Measurements from ENCODE around the gene COLEC12. TPM values are rescaled to one million over a fixed set of nuclear protein-coding genes. Genes with fewer than 3 reads are reported as not detected.

COLEC12 gene
- total RNA-seq, 1 experiment from 2014 or later: 0.03 TPM

GRCh38 chr18:459814-460593 is 40.5 kb downstream of the COLEC12 start:
- ChIA-PET POLR2A (no interaction called here), CTCF (no interaction called here)
- H3K36me3 ChIP-seq (ENCODE audit: control insufficient read depth, insufficient read depth, low read length): no peaks in the 10 kb centered on the region
- intact Hi-C loops (cut with micrococcal nuclease; ENCODE audit: unreplicated experiment): no loop called here
- ATAC-seq: no peak
- in situ Hi-C loops (cut with HindIII; ENCODE audit: low pct_unique_long_range_greater_than_20kb, low sequenced_read_pairs): no loop called here
- H3K4me1 ChIP-seq (ENCODE audit: control insufficient read depth, insufficient read depth, low read length): no peaks in the 10 kb centered on the region
- H3K4me3 ChIP-seq (ENCODE audit: low read depth in 2 of 2, low read length in 2 of 2): no peak overlapping the region
- no peaks in the 10 kb centered on the region for H3K27me3 ChIP-seq (ENCODE audit: control insufficient read depth, insufficient read depth, low read length)
- TF ChIP-seq, protein P1, sequence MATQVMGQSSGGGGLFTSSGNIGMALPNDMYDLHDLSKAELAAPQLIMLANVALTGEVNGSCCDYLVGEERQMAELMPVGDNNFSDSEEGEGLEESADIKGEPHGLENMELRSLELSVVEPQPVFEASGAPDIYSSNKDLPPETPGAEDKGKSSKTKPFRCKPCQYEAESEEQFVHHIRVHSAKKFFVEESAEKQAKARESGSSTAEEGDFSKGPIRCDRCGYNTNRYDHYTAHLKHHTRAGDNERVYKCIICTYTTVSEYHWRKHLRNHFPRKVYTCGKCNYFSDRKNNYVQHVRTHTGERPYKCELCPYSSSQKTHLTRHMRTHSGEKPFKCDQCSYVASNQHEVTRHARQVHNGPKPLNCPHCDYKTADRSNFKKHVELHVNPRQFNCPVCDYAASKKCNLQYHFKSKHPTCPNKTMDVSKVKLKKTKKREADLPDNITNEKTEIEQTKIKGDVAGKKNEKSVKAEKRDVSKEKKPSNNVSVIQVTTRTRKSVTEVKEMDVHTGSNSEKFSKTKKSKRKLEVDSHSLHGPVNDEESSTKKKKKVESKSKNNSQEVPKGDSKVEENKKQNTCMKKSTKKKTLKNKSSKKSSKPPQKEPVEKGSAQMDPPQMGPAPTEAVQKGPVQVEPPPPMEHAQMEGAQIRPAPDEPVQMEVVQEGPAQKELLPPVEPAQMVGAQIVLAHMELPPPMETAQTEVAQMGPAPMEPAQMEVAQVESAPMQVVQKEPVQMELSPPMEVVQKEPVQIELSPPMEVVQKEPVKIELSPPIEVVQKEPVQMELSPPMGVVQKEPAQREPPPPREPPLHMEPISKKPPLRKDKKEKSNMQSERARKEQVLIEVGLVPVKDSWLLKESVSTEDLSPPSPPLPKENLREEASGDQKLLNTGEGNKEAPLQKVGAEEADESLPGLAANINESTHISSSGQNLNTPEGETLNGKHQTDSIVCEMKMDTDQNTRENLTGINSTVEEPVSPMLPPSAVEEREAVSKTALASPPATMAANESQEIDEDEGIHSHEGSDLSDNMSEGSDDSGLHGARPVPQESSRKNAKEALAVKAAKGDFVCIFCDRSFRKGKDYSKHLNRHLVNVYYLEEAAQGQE (IDR thresholded peaks at IDR 0.05; ENCODE audit: insufficient read depth in 1 of 2, low read depth in 2 of 2, low read length in 1 of 2): no peak
- TF ChIP-seq TCF7L2 (IDR thresholded peaks at IDR 0.05; ENCODE audit: low read depth, low read length) (no peak), SIN3A (IDR thresholded peaks at IDR 0.05; ENCODE audit: borderline replicate concordance, insufficient read depth, low read depth, low read length) (no peak), POLR2AphosphoS5 (IDR thresholded peaks at IDR 0.05; ENCODE audit: low read depth, low read length) (no peak)
- TF ChIP-seq, protein P2, sequence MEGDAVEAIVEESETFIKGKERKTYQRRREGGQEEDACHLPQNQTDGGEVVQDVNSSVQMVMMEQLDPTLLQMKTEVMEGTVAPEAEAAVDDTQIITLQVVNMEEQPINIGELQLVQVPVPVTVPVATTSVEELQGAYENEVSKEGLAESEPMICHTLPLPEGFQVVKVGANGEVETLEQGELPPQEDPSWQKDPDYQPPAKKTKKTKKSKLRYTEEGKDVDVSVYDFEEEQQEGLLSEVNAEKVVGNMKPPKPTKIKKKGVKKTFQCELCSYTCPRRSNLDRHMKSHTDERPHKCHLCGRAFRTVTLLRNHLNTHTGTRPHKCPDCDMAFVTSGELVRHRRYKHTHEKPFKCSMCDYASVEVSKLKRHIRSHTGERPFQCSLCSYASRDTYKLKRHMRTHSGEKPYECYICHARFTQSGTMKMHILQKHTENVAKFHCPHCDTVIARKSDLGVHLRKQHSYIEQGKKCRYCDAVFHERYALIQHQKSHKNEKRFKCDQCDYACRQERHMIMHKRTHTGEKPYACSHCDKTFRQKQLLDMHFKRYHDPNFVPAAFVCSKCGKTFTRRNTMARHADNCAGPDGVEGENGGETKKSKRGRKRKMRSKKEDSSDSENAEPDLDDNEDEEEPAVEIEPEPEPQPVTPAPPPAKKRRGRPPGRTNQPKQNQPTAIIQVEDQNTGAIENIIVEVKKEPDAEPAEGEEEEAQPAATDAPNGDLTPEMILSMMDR (IDR thresholded peaks at IDR 0.05): no peak
- no TSS peak for BruUV-seq (replicated peaks)
- no peaks in the 10 kb centered on the region for H3K9me3 ChIP-seq (ENCODE audit: control insufficient read depth, insufficient read depth, low read depth, low read length)
- no peak for DNase-seq (ENCODE audit: low read depth, low spot score)
- no peak overlapping the region for H3K27ac ChIP-seq (ENCODE audit: low read length)

GRCh38 chr18:457521-458412 is 42.7 kb downstream of the COLEC12 start:
- Histone ChIP-seq H3K4me3 (ENCODE audit: low read depth in 2 of 2, low read length in 2 of 2) (no peak overlapping the region), H3K27me3 (ENCODE audit: control insufficient read depth, insufficient read depth, low read length) (no peaks in the 10 kb centered on the region; the same call in 1 of the 2 replicates), H3K4me1 (ENCODE audit: control insufficient read depth, insufficient read depth, low read length) (no peaks in the 10 kb centered on the region), H3K9me3 (ENCODE audit: control insufficient read depth, insufficient read depth, low read depth, low read length) (no peaks in the 10 kb centered on the region), H3K27ac (ENCODE audit: low read length) (no peak overlapping the region), H3K36me3 (ENCODE audit: control insufficient read depth, insufficient read depth, low read length) (no peaks in the 10 kb centered on the region)
- DNase-seq (ENCODE audit: low read depth, low spot score) (no peak), ATAC-seq (no peak)
- ChIA-PET POLR2A (no interaction called here), CTCF (no interaction called here)
- TF ChIP-seq TCF7L2 (IDR thresholded peaks at IDR 0.05; ENCODE audit: low read depth, low read length): no peak
- no peak for TF ChIP-seq POLR2AphosphoS5 (IDR thresholded peaks at IDR 0.05; ENCODE audit: low read depth, low read length)
- TF ChIP-seq, protein P2 (IDR thresholded peaks at IDR 0.05): no peak
- TF ChIP-seq SIN3A (IDR thresholded peaks at IDR 0.05; ENCODE audit: borderline replicate concordance, insufficient read depth, low read depth, low read length): no peak
- TF ChIP-seq, protein P1 (IDR thresholded peaks at IDR 0.05; ENCODE audit: insufficient read depth in 1 of 2, low read depth in 2 of 2, low read length in 1 of 2): no peak
- in situ Hi-C loops (cut with HindIII; ENCODE audit: low pct_unique_long_range_greater_than_20kb, low sequenced_read_pairs) (no loop called here), intact Hi-C loops (cut with micrococcal nuclease; ENCODE audit: unreplicated experiment) (no loop called here)
- BruUV-seq (replicated peaks): no TSS peak

Data from Panc1 (cell line).